GM18499 (cell line): ENCODE data around the gene IL37.
"Not testable (repeated sequence)": the region's sequence is repeated elsewhere in the genome, so short reads cannot be mapped to it uniquely, and the experiment has no call there.

Experiments
- ATAC-seq: cut with Tn5 transposase; IDR thresholded peaks from one replicate; pipeline ENCODE4 v1.9.1; 2021; ENCODE audit warnings: moderate number of reproducible peaks; ENCODE audit not compliant: insufficient read depth, unreplicated experiment

IL37 gene

DNA sequence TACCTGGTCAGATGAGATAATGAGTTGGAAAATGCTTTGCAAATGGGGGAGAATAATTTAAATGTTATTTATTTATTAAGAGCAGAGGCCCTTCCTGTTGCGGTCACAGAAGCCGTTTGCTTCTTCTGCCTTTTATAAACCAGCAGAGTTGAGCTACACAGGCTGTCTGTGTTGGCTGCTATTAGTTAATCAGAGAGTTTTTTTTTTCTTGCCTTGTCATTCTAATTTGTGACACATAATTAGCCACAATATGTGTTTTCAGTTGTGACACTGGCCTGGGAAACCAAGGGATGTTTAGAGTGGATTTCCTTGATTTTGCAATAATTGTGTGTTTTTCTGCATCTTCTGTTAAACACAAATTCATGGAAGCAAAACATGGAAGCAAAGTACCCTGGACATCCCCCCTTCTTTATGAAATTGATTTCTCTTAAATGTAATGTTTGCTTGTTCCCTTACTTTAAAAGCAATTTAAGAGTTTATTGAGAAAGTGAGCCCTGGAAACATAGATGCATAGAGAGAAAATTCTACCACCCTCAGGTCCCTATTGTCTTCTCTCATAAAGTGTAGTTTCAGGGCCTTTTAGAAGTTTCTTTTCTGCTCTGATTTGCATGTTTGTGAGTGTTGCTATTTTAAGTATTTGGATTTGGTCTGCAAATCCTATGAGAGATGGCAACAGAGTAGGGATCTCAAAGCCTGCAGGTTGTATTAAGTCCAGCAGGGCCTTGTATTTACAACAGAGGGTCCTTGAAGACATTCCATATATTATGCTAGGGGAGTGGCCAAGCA lies 22.8 kb upstream of the IL37 start:
- ATAC-seq = no peak

DNA sequence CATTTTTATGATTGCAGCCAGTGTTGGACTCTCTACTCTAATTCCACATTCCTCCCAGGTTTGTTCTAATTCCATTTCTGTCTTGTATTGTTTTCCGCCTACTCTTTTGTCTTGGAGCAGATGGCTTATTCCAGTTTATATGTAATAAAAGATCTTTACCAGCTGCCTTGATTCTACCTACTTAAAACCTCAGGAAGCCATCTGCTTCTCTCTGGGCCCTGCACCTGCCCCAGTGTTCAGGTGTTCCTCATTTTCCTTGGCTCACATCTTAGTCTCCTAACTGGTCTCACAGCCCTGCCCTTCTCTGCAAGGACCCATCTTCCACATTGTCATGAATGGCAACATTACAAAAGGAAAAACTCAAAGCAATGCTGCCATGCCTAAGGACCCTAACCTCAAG lies 21.0 kb upstream of the IL37 start:
- no peak for ATAC-seq

DNA sequence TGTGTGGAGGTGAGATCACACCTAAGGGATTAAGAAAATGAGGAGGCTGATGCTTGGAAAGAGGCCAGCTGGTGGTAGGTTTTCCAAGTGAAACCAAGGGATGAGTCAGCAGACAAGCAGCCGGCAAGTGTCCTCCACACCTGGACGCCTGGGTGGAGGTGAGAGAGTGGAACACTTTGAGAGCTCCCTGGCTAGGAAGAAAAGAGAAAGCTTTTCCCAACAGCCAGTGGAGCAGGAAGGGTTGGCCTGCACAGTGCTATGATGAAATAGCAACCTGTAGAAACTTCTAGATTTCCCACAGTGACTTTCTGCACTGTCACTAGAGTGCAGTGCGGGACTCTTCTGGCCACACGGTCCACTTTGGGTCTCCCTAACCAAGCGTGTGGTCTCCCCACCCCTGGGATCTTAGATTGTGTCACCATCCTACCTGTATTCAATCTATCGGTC lies 19.6 kb upstream of the IL37 start:
- ATAC-seq = no peak

DNA sequence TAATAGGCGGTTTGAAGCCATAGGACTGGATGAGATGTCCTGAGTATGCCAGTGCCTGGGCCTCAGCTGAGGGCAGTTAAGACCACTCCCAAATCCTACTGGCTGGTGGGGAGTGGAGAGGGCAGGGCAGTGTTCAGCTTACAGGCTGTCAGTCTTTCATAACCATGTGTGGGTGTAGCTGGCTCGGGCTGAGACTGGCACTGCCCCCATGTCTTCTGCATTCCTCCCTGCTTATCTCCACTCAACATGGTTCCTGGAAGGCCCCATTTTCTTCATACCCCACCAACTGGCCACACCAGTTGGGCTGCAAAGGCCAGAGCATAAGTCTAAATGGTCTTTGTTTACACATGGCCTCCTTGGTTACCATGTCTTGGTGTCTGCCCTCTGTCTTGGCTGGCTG lies 17.2 kb upstream of the IL37 start:
- ATAC-seq = no peak

DNA sequence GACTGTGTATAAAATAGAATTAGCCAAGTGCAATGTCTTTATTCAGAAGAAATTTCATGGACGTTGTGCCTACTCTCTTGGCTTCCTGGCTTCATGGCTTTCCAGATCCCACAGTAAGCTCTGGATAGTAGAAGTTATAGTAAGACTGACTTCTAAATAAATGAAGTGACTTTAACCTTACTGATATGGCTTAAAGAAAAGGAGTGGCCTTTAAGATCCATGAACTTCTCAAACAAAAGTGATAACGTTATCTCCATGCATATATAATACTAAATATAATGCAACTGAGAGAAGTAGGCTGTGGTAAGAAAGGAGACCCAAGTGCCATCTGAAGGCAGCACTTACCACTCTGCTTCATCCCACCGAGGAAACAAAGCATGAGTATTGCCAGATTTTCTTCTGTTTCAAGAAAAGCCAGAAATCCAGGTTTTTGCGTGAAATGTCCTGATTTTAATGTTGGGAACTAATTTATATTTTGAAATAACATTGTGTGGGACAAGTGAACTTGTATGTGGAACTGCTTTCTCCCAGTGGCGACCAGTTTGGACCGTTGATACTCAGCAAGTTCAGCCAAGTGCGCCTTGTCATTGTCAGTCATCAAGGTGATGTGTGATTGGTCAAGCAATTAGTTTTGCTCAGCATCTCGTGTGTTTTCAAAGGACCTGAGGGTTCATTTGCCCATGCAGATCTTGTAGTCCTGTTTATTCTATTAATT lies 13.9 kb upstream of the IL37 start:
- ATAC-seq = no peak

DNA sequence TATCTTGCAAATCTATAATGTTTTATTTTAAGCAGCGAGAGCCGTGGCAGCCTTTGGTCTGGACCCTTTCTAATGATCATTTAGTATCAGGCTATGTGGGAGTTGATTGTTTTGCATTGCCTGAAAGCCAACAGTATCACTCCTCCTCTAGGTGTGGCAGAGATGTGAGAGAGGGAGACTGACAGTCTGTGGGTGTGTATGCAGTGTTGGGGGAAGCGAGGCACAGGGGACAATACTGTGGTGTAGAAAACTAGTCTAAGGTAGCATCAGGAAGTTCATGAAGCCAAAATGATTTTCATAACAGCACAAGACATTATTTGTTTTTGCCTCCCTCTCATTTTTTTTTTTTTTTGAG lies 13.4 kb upstream of the IL37 start:
- no peak for ATAC-seq

DNA sequence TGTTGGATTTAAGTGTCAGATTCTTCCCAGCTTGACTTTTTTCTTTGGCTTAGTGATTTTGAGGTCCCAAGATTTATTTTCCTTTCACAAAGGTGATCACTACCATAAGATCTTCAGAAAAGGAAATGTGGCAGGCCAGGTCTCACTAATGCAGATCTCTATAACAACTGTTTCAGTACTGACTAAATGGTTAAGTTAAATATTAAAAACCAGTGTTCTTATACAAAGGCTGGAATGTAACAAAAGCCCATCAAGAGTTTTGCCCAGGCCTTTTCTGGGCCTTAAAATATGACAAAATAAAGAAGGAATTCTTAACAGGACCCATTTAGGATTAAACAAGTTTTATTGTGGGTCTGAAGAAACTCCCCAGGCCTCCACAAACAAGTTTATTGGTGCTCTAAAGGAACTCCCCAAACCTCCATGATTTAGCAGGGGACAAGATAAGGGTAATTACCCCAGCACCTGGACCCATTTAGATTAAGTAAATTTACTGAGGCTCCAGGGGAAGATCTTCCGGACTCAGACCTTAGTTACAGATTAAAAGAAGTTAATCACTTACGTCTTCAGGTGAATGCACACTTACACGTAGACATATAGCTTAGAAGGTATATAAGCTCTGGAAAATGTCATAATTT lies 9.4 kb upstream of the IL37 start:
- not testable (repeated sequence) for ATAC-seq

DNA sequence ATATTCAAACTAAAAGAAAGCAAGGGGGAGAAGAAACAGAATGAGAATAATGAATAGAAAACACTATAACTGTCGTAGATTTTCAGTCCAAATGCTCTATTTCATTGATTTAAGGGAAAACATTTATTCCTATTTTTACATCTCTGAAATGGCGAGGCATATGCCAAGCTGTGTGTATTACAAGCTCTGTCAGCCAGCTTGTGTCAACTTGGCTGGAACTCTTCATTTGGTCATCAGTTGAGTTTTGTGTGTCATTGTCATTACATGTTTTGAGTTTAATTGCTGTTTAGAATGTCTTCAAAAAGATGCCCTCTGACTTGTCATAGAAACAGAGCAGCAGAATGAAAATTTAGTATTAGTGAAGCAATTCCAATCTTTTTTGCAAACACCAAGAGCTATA lies 8.1 kb upstream of the IL37 start:
- ATAC-seq = no peak

DNA sequence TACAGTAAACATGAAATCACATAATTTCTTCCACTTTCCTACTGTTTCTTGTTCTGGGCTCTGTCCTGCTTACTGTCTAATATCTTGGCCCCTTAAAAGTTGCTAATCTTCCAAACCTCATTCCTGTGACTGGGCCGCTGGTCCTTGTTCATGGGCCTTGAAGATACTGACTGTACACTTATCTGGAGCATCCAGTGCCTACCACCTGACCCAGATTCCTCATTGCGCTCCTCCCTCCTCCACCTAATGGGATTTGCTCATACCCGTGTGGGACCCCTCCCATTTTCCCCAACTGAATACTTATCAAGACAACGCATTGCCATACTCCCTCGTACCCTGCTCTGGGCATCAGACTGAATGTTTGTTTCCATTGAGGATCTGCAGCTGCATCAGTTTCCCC lies 6.1 kb upstream of the IL37 start:
- no peak for ATAC-seq

DNA sequence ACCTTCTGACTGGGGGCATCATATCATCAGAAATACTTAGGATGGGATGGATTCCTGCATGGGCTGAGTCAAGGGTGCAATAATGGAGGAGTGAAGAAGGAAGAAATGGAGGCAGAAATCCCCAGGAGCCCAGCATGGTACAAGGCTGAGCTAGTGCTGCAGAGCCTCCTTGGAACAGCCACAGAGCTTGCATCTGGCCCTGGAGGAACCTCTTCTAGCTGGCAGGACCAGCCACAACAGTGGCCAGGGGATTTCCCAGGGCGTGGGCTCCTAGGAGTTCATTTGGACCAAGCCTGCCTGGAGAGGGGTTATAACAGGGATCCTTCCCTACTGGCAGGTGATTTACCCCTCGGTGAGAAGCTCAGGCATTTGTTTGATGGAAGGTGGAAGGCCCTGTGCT lies 4.7 kb upstream of the IL37 start:
- no peak for ATAC-seq

DNA sequence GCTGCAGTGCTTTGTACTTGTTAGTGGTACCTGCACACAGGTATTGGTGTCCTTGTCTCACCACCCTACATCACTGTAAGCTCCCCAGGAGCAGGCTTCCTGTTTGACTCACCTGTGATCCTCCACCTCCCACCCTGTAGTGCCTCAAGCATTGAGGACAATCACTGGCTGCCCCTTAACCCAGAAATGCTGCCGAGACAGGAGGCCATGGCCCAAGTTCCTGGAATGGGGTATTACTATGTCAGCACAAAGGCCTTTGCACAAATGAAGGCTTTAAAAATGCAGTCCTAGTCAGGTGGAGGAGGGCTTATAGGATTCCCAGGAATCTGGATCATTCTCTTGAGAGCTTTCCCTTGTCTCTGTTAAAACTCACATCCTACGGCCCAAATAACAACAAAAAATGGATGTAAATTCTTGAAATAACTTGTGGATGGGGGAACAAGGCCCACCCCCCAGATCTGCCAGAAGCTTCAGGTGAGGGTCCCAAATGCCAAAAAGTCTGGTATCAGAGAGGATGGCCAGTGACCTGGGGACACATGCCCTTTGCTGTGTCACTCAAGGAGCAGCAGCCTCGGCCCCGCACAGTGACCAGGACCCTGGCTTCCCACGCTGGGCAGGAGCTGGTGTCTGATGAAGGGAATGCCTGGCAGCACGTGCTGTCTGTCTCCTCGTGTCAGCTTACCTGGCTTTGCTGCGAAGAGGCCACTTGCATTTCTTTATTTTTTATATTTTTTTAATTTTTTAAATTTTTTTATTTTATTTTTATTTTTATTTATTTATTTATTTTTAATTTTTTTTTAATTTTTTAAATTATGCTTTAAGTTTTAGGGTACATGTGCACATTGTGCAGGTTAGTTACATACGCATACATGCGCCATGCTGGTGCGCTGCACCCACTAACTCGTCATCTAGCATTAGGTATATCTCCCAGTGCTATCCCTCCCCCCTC lies 3.7 kb upstream of the IL37 start:
- no peak for ATAC-seq

DNA sequence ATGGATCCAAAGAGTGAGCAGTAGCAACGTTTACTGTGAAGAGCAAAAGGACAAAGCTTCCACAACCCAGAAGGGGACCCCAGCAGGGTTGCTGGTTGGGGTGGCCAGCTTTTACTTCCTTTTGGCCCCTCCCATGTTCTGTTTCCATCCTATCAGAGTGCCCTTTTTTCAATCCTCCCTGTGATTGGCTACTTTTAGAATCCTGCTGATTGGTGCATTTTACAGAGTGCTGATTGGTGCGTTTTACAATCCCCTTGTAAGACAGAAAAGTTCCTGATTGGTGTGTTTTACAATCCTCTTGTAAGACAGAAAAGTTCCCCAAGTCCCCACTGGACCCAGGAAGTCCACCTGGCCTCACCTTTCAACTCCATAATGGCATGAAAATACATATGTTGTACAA lies 2.4 kb upstream of the IL37 start:
- ATAC-seq = not testable (repeated sequence)

DNA sequence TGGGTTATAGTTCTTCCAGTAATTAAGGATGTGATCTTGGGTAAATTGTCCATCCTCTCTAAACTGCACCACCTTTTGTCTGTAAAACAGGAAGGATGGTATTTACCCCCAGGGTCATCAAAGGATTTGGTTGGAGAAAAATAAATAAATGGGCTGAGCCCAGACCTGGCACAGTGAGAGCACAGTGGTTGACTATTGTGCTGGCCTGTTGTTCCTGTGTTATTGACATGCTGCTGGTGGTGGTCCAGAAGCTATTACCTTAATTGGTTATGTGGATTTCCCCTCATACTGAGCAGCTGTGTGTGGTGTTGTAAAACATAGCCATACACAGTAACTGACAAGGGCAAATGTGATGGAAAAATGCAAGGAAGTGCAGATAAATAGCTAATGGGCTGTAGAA lies 746 bp upstream of the IL37 start:
- ATAC-seq = no peak

DNA sequence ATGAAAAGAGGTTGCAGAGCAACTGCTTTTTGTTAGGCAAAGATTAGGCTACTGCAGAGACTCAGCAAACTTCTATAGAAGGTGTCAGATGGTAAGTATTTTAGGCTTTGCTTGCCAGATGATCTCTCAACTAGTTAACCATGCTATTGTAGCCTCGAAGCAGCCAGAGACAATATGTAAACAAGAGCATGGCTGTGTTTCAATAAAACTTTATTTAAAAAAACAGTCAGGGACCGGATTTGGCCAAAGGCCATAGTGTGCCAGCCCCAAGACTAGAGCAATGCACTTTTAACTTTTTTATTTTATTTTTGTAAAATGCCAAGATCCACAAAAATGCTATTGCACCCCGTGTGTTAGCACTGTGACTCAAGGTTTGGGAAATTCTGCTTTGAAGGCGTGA lies 1.4 kb downstream of the IL37 start:
- no peak for ATAC-seq

DNA sequence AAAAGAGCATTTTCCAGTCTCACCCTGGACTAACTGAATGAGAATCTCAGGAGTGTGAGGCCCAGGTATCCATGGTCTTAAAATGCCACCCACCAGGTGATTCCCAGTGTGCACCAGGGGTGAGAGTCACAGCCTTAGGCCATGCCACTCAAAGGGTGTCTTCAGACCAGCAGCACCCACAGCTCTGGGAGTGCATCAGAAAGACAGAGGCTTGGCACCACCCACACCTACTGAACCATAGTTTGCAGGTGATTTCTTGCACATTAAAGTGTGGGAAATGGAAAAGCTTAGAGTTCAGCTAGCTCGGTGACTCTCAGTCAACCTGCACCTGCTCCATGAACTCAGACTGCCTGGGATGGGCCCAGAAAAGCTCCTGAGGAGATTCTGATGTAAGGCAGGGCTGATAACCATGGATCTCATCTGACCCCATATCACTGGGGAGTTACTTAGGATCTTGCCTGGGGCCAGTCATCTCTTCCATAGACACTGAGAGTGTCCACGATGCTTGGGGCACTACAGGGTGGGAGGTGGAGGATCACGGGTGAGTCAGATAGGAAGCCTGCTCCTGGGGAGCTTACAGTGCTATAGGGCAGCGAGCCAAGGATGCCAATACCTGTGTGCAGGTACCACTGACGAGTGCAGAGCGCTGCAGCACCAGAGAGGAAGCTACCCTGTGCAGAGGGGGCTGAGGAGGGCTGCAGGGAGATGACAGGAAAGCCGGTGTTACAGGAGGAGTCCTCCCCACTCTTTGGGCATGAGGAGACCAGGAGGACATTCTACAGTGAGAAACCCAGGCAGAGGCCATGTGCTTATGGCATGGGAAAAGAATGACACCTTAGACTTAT lies 4.6 kb downstream of the IL37 start:
- ATAC-seq = no peak

DNA sequence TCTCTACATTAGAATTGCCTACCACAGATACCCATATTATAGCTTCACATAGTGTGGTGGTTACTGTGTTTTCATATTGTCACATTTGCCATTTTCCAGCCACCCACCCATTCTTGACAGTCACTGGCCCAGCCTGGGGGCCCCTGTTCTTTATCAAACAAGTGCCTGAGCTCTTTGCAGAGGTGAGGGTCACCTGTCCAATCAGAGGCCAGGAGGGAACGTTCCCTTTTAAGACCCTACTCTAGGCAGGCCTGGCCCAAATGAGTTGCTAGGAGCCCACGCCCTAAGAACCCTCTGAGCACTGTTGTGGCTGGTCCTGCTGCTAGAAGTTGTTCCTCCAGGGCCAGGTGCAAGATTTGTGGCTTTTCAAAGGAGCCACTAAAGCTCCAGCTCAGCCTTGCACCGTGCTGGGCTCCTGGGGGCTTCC lies 5.2 kb downstream of the IL37 start:
- no peak for ATAC-seq

DNA sequence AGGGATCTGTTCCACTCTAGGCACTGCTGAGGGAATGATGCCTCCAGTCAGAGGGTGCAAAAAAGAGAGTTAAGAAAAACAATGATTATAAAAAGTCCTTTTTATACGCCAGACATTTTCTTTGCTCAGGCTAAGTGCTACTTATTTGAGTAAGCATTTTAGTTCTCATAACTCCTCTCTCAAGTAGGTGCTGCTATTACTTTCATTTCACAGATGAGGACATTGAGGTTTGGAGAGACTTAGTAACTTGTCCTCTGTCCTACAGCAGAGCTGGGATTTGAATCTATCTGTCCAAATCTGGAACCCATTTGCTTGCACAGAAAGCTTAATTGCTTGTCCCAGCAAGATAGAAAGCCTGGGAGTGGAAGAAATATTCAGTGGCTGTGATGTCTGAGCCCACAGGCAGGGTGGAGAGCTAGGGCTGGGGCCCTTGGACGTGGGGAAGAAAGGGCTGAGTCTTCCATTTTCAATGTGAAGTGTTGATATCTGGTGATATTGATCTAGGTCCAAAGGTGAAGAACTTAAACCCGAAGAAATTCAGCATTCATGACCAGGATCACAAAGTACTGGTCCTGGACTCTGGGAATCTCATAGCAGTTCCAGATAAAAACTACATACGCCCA lies 5.8 kb downstream of the IL37 start:
- no peak for ATAC-seq

DNA sequence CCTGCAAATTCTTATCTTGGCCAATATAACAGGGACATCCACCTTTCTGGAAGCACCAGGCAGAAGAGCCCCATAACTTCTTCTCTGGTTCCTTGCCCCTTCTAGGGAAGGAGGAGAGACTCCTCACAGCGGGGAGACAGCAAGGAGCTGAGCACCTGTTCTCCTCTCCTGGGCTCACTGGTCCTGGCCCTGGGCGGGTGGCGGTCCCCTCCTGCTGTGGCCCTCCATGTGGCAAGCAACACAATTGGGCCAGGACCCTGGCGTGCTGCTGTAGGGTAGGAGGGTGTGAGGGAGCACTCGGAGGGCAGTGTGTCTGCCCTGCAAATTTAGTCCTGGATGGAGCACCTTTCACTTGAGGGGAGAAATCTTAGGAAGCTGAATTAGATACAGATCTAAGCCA lies 6.9 kb downstream of the IL37 start:
- no peak for ATAC-seq

DNA sequence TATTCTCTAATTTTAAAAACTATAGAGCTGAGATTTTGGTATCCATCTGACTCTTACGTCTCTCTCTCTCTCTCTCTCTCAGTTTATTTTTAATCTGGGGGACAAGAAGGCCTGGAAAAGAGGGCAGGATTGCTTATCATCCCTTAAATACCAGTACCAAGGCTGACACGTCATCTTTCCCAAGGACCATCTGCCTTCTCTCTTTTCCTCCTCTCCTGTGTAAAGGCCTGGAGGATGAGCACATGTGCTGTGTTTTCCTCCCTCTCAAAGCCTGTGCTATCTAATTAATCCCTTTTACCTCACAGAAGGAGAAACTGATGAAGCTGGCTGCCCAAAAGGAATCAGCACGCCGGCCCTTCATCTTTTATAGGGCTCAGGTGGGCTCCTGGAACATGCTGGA lies 7.3 kb downstream of the IL37 start:
- no peak for ATAC-seq
